GM23338 (cell line): ENCODE data around the gene CCBE1. TPM values are rescaled to one million over a fixed set of nuclear protein-coding genes. Genes with fewer than 3 reads are reported as not detected.
"Not testable (repeated sequence)": the region's sequence is repeated elsewhere in the genome, so short reads cannot be mapped to it uniquely, and the experiment has no call there.

Source experiments
- ATAC-seq: fragments of 200-7000 bp; cut with Tn5 transposase; 3 replicates; pipeline ENCODE4 v1.9.1; 2020
- DNase-seq: peaks from one replicate; pipeline ENCODE4 v3.0.0-alpha.2; 2015; ENCODE audit warnings: low spot score
- H2AFZ ChIP-seq: fragments of 200-600 bp; sonication (generic); 2 replicates; pipeline ENCODE4 v1.8.0; 2016; ENCODE audit warnings: antibody characterized with exemption, mild to moderate bottlenecking, moderate library complexity
- H3F3A ChIP-seq: fragments of 200-600 bp; sonication (generic); replicated peaks from 2 replicates; pipeline ENCODE4 v1.8.0; 2017; ENCODE audit warnings: antibody characterized with exemption, mixed run types, low read depth
- H3K27ac ChIP-seq: fragments of 200-600 bp; sonication (generic); 2 replicates; pipeline ENCODE4 v1.6.1; 2016; ENCODE audit warnings: low read depth
- H3K27me3 ChIP-seq: fragments of 200-600 bp; sonication (generic); 2 replicates; pipeline ENCODE4 v1.8.0; 2016; ENCODE audit warnings: mild to moderate bottlenecking, mixed run types, moderate library complexity; ENCODE audit not compliant: insufficient read depth
- H3K36me3 ChIP-seq: fragments of 200-600 bp; sonication (generic); 2 replicates; pipeline ENCODE4 v1.8.0; 2016; ENCODE audit warnings: mild to moderate bottlenecking; ENCODE audit not compliant: insufficient read depth
- H3K4me1 ChIP-seq: fragments of 200-600 bp; sonication (generic); 2 replicates; pipeline ENCODE4 v1.8.0; 2016; ENCODE audit warnings: mild to moderate bottlenecking, moderate library complexity; ENCODE audit not compliant: insufficient read depth
- H3K4me2 ChIP-seq: fragments of 200-600 bp; sonication (generic); 2 replicates; pipeline ENCODE4 v1.7.1; 2017; ENCODE audit warnings: mixed run types
- H3K4me3 ChIP-seq: fragments of 200-600 bp; sonication (generic); 2 replicates; pipeline ENCODE4 v1.6.1; 2016; ENCODE audit warnings: mixed run types
- H3K79me2 ChIP-seq: fragments of 200-600 bp; sonication (generic); replicated peaks from 2 replicates; pipeline ENCODE4 v1.8.0; 2017; ENCODE audit warnings: mild to moderate bottlenecking; ENCODE audit not compliant: insufficient read depth
- H3K9me2 ChIP-seq: fragments of 200-600 bp; sonication (generic); 2 replicates; pipeline ENCODE4 v1.8.0; 2017; ENCODE audit not compliant: insufficient read depth
- H4K20me1 ChIP-seq: fragments of 200-600 bp; sonication (generic); replicated peaks from 2 replicates; pipeline ENCODE4 v1.8.0; 2017; ENCODE audit warnings: mild to moderate bottlenecking; ENCODE audit not compliant: insufficient read depth
- H3K27ac Mint-ChIP-seq: 2 replicates; pipeline ENCODE4 v1.8.0; 2020; ENCODE audit warnings: inconsistent platforms, mild to moderate bottlenecking, moderate library complexity, mixed read lengths
- H3K27me3 Mint-ChIP-seq: 3 replicates; pipeline ENCODE4 v1.8.0; 2022; ENCODE audit warnings: low read depth, mild to moderate bottlenecking, moderate library complexity, mixed read lengths, inconsistent platforms; ENCODE audit not compliant: insufficient read depth, poor library complexity
- H3K36me3 Mint-ChIP-seq: 3 replicates; pipeline ENCODE4 v1.8.0; 2021; ENCODE audit warnings: low read depth, mild to moderate bottlenecking, inconsistent platforms, moderate library complexity, mixed read lengths
- H3K4me1 Mint-ChIP-seq: 3 replicates; pipeline ENCODE4 v1.8.0; 2020; ENCODE audit warnings: mild to moderate bottlenecking, inconsistent platforms, mixed read lengths
- H3K4me3 Mint-ChIP-seq: 3 replicates; pipeline ENCODE4 v1.8.0; 2021; ENCODE audit warnings: moderate library complexity, mild to moderate bottlenecking, inconsistent platforms, mixed read lengths
- H3K9me3 Mint-ChIP-seq: 3 replicates; pipeline ENCODE4 v1.8.0; 2020; ENCODE audit warnings: moderate library complexity, mild to moderate bottlenecking, inconsistent platforms, mixed read lengths
- CREB1 ChIP-seq: fragments of 250-450 bp; sonication (Bioruptor Pico); IDR thresholded peaks from 2 replicates; pipeline ENCODE4 v1.5.0; 2020; ENCODE audit warnings: low read depth, mild to moderate bottlenecking, moderate library complexity
- CTCF ChIP-seq, 2 experiments: fragments of 200-600 bp in 1 of 2; sonication (generic) in 1 of 2; conservative IDR thresholded peaks; 2 replicates each; pipeline versions ENCODE4 v1.5.1 to v1.6.1; 2016 to 2017; ENCODE audit warnings: antibody characterized with exemption in 2 of 2, low read depth in 2 of 2, mild to moderate bottlenecking in 2 of 2, moderate library complexity in 1 of 2
- ETS1 ChIP-seq: IDR thresholded peaks from 2 replicates; pipeline ENCODE4 v1.6.1; 2016; ENCODE audit warnings: antibody characterized with exemption
- EZH2 ChIP-seq: fragments of 200-600 bp; sonication (generic); IDR thresholded peaks from one replicate; pipeline ENCODE4 v1.8.0; 2017; ENCODE audit warnings: antibody characterized with exemption, mild to moderate bottlenecking, low read depth; ENCODE audit not compliant: unreplicated experiment
- EZH2phosphoT487 ChIP-seq: fragments of 200-600 bp; sonication (generic); IDR thresholded peaks from one replicate; pipeline ENCODE4 v1.8.1; 2018; ENCODE audit warnings: antibody characterized with exemption; ENCODE audit not compliant: unreplicated experiment
- JUNB ChIP-seq: IDR thresholded peaks from one replicate; pipeline ENCODE4 v1.6.1; 2016; ENCODE audit warnings: antibody characterized with exemption; ENCODE audit not compliant: unreplicated experiment
- NANOG ChIP-seq: IDR thresholded peaks from 2 replicates; pipeline ENCODE4 v1.6.1; 2016; ENCODE audit warnings: antibody characterized with exemption, borderline replicate concordance
- POLR2AphosphoS5 ChIP-seq: IDR thresholded peaks from 2 replicates; pipeline ENCODE4 v1.6.1; 2016; ENCODE audit warnings: antibody characterized with exemption, low read depth
- STAT1 ChIP-seq: IDR thresholded peaks from one replicate; pipeline ENCODE4 v1.6.1; 2016; ENCODE audit warnings: antibody characterized with exemption; ENCODE audit not compliant: unreplicated experiment
- ZNF114 ChIP-seq: fragments of 250-450 bp; sonication (Bioruptor Pico); IDR thresholded peaks from 2 replicates; pipeline ENCODE4 v1.5.0; 2020; ENCODE audit warnings: mild to moderate bottlenecking, moderate library complexity
- ZNF462 ChIP-seq: fragments of 250-450 bp; sonication (Bioruptor Pico); IDR thresholded peaks from 2 replicates; pipeline ENCODE4 v1.5.0; 2020; ENCODE audit warnings: mild to moderate bottlenecking, moderate library complexity
- polyA plus RNA-seq: library from polyadenylated mRNA; unstranded; fragments of >200 nt; fragmentation: Nextera tagmentation; extraction: Ambion mirVana; gene quantifications from 2 replicates; pipeline ENCODE4 v1.2.1, GENCODE V29; 2016
- total RNA-seq: library from RNA; depleted of rRNA; stranded (reverse); fragments of >200 nt; shearing (Covaris generic); gene quantifications from 2 replicates; pipeline ENCODE4 v1.2.3, GENCODE V29; 2014

Gene CCBE1
- total and polyA plus RNA-seq, 2 experiments from 2014 or later: 2.1 to 2.6 TPM

- not testable (repeated sequence) for H4K20me1 ChIP-seq, H3K36me3 Mint-ChIP-seq, H2AFZ ChIP-seq, DNase-seq, H3K79me2 ChIP-seq, H3K4me1 ChIP-seq, H3K9me3 Mint-ChIP-seq, H3K4me2 ChIP-seq, H3K27ac Mint-ChIP-seq, ATAC-seq, H3K36me3 ChIP-seq, H3K9me2 ChIP-seq, H3K27me3 ChIP-seq, H3K27ac ChIP-seq, H3K27me3 Mint-ChIP-seq, H3F3A ChIP-seq, H3K4me3 ChIP-seq, H3K4me3 Mint-ChIP-seq
- H3K4me1 Mint-ChIP-seq: peaks cover 16% of the 10 kb centered on the region
These were observed 16.9 kb upstream of the CCBE1 start for GRCh38 chr18:59714096-59714495.

GRCh38 chr18:59712311-59712710, 15.1 kb upstream of the CCBE1 start:
- no peak overlapping the region for H3K4me3 ChIP-seq
- H3K27me3 Mint-ChIP-seq: no peaks in the 10 kb centered on the region
- no peaks in the 10 kb centered on the region for H3F3A ChIP-seq
- H3K36me3 Mint-ChIP-seq: no peaks in the 10 kb centered on the region
- no peak for ATAC-seq
- H3K4me3 Mint-ChIP-seq: no peak overlapping the region
- DNase-seq: no peak
- H3K9me3 Mint-ChIP-seq: no peaks in the 10 kb centered on the region; the same call in 2 of the 3 replicates
- no peak overlapping the region for H3K4me2 ChIP-seq
- H3K79me2 ChIP-seq: no peaks in the 10 kb centered on the region
- H4K20me1 ChIP-seq: no peaks in the 10 kb centered on the region
- no peaks in the 10 kb centered on the region for H3K36me3 ChIP-seq
- no peaks in the 10 kb centered on the region for H3K27me3 ChIP-seq
- no peak overlapping the region for H2AFZ ChIP-seq
- no peak overlapping the region for H3K27ac Mint-ChIP-seq
- H3K27ac ChIP-seq: no peak overlapping the region
- H3K4me1 ChIP-seq: no peaks in the 10 kb centered on the region; the same call in 1 of the 2 replicates
- peaks cover 18% of the 10 kb centered on the region for H3K4me1 Mint-ChIP-seq
- no peaks in the 10 kb centered on the region for H3K9me2 ChIP-seq
- no peak for TF ChIP-seq ETS1
- TF ChIP-seq STAT1: no peak
- no peak for TF ChIP-seq POLR2AphosphoS5
- no peak for TF ChIP-seq NANOG
- TF ChIP-seq CTCF (conservative IDR thresholded peaks at IDR 0.05; ENCODE audit: low read depth in 2 of 2): no peak
- TF ChIP-seq EZH2phosphoT487: no peak
- no peak for TF ChIP-seq EZH2
- TF ChIP-seq JUNB: no peak
- no peak for TF ChIP-seq ZNF462 (CRISPR knock-in tag)
- TF ChIP-seq CREB1 (CRISPR knock-in tag): no peak
- TF ChIP-seq ZNF114 (CRISPR knock-in tag): no peak
